CD4-positive, alpha-beta T cell treated with Interleukin-2 at 100 ng/mL for 4 hours (primary cell): ENCODE measurements around the gene KCNIP1.

Experiments used
- DNase-seq: peaks from one replicate; pipeline ENCODE4 v3.0.0-alpha.2; 2020; ENCODE audit warnings: low spot score

KCNIP1 gene

GRCh38 chr5:170483701-170484458 lies 19.9 kb upstream of the KCNIP1 start:
- DNase-seq, result no peak

- DNase-seq, result no peak
Observed at GRCh38 chr5:170484459-170484831, 19.4 kb upstream of the KCNIP1 start.

GRCh38 chr5:170484847-170485615 lies 18.8 kb upstream of the KCNIP1 start:
- no peak for DNase-seq

- no peak for DNase-seq
Observed at GRCh38 chr5:170485616-170485911, 18.3 kb upstream of the KCNIP1 start.

GRCh38 chr5:170486371-170486770 lies 17.4 kb upstream of the KCNIP1 start:
- DNase-seq, result no peak

- DNase-seq, result no peak
Observed at GRCh38 chr5:170488570-170488969, 15.2 kb upstream of the KCNIP1 start.

- no peak for DNase-seq
Observed at GRCh38 chr5:170489199-170489598, 14.6 kb upstream of the KCNIP1 start.

GRCh38 chr5:170490381-170490780 lies 13.4 kb upstream of the KCNIP1 start:
- DNase-seq, result no peak

GRCh38 chr5:170491479-170491878 lies 12.3 kb upstream of the KCNIP1 start:
- DNase-seq, result no peak

- DNase-seq, result no peak
Observed at GRCh38 chr5:170493028-170493820, 10.6 kb upstream of the KCNIP1 start.

GRCh38 chr5:170494041-170494440 lies 9.8 kb upstream of the KCNIP1 start:
- DNase-seq, result no peak

GRCh38 chr5:170495825-170496661 lies 7.8 kb upstream of the KCNIP1 start:
- DNase-seq, result no peak

- DNase-seq, result no peak
Observed at GRCh38 chr5:170496662-170497028, 7.2 kb upstream of the KCNIP1 start.

- no peak for DNase-seq
Observed at GRCh38 chr5:170497311-170498038, 6.3 kb upstream of the KCNIP1 start.

GRCh38 chr5:170498811-170499351 lies 4.9 kb upstream of the KCNIP1 start:
- DNase-seq, result no peak

GRCh38 chr5:170499621-170500020 lies 4.2 kb upstream of the KCNIP1 start:
- no peak for DNase-seq

GRCh38 chr5:170501361-170501760 lies 2.5 kb upstream of the KCNIP1 start:
- no peak for DNase-seq

- DNase-seq, result no peak
Observed at GRCh38 chr5:170501931-170502330, 1.9 kb upstream of the KCNIP1 start.

- no peak for DNase-seq
Observed at GRCh38 chr5:170504616-170505266, 921 bp downstream of the KCNIP1 start.

- no peak for DNase-seq
Observed at GRCh38 chr5:170508036-170508435, 4.2 kb downstream of the KCNIP1 start.
